GM18861 (cell line): Measurements from ENCODE around the gene SEMA3F.

Source experiments
- ATAC-seq: cut with Tn5 transposase; IDR thresholded peaks from one replicate; pipeline ENCODE4 v1.9.1; 2021; ENCODE audit not compliant: unreplicated experiment

SEMA3F gene

DNA sequence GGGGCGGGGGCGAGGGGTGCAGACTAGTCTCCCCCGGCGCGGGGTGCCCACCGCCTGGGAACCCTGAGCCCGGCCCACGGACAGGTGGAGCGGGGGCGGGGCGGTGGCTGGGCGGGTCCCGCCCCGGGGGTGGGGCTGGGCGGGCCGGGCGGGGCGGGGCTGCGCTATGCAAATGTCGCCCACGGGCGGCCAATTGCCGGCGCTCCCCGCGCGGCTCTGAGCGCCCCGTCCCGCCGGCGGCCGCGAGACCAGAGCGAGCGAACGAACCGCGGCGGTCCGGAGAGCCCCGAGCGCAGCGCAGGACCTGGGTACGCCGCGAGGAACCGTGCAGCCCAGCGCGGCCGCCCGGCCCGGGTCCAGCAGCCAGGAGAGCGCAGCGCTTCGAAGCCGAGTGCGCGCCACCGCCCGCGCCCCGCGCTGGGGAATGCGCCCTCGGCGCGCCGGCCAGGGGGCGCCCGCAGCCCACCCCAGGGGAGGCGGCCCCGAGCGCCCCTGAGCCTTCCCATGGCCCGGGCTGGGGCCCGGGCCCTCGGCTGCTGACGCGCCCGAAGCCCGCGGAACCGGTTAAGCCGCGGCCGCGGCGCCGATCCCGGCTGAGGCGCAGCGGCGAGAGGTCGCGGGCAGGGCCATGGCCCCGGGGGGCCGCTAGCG is at the start of gene SEMA3F:
TSS of gene SEMA3F (plus strand) at position 485 of the 651 bp plus-strand sequence. CDS start 4,299 bp downstream, outside the sequence.
- peak; percentile 55 for ATAC-seq

DNA sequence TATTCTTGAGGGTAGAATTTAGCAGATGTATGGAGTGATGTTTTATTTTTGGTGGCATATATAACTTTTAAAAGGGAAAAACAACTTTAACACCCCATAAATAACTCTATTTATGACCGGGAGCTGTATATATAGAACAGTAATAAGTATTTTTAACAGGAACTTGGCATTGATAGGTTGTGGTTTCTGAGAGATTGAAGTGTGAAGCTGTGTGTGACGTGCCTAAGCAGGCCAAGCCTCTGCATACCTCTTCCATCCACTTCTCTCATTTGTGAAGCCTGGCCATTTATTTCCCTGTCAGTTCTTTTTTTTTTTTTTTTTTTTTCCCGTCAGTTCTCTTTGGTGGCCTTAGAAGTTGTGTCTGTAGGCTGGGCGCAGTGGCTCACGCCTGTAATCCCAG is 43.4 kb upstream of the SEMA3F start:
- no peak for ATAC-seq

DNA sequence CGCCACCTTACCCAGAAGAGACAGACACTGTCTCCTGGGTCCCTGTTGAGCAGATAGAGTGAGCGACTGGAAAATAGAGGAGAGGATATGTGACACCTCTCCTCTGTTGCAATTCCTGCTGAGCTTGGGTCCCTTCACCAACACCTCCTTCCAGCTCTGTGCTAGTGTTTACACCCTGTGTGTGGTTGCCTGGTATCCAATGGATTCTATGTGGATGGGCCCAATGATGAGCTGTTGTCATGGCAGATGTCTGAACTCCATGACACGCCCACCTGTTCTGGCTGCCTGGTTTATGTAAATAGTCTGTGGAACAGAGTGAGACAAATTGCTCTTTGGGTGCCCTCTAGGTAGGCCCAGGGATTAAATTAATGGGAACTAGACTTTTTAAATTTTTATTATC is 42.7 kb upstream of the SEMA3F start:
- no peak for ATAC-seq

DNA sequence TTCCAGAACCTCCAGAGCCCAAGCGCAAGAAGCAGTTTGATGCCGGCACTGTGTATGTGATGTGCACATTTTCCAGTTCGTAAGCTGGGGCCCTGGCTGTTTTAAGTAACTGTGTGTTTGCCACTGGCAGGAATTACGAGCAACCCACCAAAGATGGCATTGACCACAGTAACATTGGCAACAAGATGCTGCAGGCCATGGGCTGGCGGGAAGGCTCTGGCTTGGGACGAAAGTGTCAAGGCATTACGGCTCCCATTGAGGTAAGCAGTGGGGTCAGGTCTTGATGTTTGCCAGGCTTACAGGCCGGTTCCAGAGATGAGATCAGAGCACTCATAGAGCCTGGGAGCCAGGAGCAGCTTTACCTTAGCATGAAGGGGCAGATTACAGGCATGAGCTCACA is 38.0 kb upstream of the SEMA3F start:
- ATAC-seq = no peak

DNA sequence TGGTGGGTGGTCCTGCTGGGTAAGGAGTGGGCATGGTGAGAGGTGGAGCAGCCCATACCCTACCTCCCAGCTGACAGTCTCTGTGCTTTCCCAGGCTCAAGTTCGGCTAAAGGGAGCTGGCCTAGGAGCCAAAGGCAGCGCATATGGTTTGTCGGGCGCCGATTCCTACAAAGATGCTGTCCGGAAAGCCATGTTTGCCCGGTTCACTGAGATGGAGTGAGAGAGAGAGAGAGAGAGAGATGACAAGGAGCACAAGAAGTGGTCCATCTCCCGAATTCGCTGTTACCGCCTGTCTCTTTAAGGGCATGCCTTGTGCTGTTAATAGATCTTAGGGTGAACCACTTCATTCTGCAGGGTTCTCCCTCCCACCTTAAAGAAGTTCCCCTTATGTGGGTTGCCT is 36.9 kb upstream of the SEMA3F start:
- ATAC-seq = no peak

DNA sequence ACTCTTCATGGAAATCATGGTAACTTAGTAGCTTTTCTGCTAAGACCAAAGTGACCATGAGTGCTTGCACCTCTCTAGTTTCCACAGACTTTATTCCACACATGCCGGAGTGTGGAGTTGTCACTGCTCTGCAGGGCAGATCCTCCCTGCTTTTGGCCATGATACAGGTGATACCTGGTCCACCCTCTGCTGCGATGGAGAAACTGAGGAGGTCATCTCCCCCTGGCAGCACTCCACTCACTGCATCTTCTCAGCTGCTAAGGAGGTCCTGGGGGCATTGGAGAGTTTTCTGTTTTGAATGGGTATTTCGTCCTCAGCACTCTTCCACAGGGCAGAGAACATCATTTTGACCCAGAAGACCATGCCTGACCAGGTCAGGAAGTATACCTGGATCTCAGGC is 35.3 kb upstream of the SEMA3F start:
- ATAC-seq = no peak

DNA sequence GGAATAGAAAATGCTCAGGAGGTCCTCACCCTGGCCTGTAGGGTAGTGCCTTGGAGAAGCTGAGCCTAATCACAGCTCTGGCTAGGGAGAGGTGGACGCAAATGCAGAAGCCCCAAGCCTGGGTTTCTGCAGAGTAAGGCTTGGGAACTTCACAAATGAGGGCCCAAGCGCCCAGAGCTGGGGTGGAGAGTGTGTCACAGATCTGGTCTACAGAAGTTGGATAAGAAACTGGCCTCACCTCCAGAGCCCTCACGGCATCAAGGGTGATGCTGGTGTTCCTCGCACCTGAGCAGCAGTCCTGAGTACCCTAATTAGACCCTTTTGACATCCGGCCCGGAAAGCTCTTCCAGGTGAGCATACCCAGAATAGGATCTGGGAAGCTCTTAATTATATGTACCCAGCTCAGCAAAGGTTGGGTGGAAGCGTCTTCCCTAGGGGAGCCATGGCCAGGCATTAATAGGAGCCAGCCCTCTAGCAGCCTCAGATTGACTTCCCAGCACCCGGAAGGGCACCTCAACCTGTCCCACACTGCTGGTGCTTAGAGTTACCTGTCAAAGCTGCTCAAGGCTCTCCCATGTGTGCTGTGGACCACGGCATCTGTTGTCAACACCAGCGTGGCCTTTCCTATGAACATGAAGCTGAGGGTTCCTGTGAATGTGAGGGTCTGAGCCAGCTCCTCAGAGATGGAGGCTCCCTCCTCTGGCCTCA is 34.6 kb upstream of the SEMA3F start:
- ATAC-seq = no peak

DNA sequence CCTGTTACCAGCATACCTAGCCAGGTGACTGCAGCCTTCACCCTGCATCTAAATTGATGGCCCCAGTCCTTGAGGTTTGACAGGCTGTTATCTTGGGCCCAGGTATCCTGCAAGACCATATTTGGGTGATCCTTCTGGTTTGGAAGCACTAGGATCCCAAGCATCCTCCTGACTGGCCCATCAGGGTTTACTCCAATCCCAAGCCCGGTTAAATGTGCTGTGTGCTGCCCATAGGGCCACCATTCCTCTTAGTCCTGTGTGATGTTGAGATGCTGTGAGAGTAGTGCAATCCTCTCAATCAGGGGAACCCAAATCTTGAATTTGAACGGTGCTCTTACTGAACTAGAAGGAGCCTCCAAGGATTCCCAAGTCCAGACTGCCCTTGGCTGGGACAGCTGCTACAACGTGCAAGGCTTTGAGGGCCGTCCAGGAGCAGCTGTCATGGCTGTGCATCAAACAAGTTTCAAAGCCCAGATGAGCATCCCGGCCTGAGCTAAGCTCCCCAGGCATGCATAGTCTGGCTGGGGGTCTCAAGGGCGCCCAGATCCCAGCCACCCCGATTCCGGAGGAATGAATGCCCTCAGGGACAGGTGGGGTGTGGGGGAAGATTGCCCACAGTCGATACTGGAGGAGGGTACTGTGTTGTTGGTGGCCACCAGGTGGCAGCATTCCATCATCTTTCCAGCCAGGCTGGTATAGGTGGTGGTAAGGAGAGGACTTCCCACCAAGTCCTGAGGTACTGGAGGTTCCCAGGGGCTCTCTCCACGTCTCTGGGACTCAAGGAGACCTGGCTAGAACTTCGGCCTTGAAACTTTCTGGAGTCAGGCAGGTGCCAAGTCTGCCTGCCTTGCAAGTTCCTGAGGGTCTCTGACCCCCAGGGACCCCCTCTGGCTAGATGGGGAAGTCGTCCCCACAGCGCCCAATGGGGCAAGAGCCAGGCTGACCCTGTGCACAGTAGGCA is 33.8 kb upstream of the SEMA3F start:
- ATAC-seq = no peak

DNA sequence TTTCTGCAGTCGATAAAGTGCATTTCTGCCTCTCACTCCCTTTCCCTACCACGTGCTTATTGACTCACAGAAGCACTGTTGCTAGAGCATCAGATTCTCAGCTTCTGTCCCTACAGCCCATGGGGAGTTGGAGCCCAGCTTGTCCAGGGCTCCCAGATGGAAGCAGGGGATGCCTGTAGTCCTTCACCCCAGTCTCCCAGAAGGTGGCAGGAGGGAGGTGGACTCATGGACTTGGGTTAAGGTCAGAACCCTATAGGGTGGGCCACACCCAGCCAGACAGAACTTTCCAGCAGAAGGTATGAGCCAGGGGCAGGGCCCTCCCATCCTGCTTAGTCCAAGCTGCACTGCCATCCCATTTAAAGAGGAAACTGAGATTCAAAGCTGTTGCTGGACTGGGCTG is 33.1 kb upstream of the SEMA3F start:
- no peak for ATAC-seq

DNA sequence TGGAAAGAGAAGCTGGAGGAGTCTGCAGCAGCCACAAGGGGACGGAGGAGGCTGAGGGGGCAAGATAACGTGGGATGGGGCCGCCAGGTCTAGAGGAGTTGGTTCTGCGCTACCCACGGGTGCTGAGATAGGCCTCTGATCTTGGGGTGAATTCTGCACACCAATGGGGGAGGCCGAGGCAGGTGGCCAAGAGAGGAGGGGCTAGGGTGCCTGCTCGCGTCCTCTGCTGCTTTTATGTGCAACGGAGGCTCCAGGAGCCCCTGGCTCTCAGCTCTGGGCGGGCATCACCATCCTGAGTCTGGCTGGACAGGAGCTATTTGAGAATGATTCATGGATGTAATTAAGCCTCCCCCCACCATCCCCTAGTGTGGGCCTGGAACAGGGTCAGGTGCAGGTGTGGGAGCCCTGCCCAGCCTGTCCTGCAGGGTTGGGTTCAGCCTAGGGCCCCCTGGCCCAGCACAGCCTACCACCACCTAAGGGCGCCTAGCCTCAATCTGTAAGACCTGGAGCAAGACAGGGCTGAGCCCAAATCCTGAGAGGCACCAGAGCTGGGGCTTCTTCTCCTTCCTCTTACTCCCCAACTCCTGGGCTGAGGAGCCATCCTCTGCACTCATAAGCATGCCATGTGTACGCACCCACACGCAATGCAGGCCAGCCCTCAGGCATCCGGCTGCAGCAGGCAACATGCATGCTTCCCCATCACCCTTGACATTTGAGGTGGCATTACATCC is 32.3 kb upstream of the SEMA3F start:
- ATAC-seq = no peak

DNA sequence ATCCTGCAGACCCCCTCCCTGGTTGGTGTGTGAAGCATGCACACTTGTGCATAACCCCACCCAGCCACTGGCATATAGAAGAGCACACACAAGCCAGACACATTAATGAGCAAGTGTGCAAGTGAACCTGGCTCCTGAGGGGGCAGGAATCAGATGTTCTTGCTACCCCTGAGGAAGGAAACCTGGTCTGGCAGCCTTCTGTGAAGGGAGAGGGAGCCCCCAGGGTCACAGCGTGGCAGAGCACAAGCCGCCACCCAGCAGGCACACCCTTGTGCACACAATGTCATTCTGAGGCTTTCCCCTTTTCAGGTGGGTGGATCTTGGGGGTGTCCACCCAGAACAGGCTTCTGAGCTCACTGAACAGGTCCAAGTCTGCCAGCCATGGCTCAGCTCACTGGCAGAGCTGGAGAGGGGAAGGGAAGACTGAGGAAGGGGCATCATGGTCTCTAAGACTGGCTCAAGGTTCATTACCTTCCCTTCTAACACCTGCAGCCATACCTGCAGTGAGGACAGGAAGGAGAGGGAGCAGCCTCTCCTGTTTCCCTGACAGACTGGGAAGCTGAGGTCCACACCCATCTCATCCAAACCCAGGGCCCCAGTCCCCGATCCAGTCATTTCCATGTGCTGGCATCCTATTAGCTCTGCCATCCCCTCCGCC is 31.6 kb upstream of the SEMA3F start:
- no peak for ATAC-seq

DNA sequence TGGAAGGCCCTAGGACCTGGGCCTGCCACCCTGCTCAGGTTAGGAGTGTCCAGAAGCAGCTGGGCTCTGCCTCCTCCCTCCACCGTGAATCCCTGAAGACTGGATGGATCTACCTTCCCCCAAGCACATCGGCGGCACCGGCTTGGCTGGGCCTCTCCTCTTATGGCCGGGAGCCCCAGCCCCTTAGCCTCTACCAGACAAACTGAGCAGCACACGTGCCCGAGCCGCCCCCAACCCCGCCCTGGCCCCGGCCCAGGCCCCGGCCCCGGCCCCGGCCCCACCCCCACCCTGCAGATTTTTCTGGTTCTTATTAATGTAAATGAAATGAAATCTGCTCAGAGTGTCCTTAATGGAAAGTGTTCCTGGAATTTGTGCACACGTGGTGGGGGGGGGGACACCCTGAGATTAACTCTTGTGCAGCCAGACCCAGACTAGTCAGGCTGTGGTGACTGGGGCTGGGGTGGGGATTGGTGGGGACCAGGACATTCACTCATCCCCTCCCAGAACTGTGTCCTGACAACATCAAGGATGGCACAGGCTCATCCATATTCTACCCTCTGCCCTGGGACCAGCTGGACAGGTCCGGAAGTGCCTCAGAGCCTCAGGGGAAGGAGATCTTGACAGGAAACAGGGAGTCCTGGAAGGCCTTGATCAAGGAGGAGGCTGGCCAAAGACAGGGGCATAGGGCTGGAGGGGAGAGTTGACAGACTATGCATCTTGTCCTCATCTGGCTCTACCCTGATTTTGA is 30.9 kb upstream of the SEMA3F start:
- no peak for ATAC-seq

DNA sequence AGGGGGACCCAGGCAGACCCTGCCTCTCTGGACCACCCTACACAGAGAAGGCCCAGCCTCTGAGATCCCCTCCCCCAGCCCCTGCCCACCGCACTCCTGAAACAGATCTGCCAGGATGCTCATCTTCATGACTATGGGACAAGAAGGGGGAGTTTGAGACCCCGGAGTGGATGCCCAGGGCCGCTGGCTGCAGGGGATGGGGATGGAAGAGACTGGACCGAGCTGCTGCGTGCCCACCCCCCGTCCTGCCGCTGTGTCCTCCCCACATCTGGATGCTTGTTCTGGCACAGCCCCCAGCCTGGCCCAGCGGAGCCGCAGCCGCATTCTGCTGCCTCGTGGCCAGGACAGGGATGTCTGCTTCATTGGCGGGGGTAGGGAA is 30.3 kb upstream of the SEMA3F start:
- no peak for ATAC-seq

DNA sequence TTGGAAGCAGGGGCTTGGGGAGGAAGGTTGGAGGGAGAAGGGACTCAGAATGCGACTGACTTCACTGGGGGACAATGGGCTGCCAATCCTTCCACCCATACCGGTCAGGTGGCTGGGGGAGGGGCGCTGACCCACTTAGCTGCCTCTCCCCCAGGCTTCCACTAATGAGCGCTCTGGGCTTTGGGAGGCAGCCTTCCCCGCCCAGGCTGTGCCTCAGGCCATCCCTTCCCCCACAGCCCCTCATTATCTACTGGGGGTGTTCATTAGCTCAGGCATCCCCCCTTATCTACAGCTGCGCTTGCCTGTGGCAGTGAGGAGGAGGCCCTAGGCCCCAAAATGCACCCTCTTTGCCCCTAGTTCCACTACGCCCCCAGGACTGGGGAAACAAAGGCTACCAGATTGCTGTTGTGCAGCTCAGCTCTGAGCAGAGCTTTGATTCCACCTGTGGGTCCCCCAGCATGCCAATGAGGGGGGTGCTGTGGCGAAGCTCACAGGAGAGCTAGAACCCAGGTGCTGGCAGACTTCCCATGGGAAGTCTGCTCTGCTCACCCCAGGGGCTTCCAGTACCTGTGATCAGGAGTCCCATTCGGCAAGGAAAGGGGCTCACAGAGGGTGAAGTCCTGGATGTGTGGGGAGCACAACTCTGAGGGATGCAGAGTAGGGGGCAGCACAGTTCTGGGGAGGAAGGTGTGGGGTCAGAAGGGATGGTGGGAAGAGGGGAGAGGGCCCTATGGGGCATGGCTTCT is 29.4 kb upstream of the SEMA3F start:
- no peak for ATAC-seq

DNA sequence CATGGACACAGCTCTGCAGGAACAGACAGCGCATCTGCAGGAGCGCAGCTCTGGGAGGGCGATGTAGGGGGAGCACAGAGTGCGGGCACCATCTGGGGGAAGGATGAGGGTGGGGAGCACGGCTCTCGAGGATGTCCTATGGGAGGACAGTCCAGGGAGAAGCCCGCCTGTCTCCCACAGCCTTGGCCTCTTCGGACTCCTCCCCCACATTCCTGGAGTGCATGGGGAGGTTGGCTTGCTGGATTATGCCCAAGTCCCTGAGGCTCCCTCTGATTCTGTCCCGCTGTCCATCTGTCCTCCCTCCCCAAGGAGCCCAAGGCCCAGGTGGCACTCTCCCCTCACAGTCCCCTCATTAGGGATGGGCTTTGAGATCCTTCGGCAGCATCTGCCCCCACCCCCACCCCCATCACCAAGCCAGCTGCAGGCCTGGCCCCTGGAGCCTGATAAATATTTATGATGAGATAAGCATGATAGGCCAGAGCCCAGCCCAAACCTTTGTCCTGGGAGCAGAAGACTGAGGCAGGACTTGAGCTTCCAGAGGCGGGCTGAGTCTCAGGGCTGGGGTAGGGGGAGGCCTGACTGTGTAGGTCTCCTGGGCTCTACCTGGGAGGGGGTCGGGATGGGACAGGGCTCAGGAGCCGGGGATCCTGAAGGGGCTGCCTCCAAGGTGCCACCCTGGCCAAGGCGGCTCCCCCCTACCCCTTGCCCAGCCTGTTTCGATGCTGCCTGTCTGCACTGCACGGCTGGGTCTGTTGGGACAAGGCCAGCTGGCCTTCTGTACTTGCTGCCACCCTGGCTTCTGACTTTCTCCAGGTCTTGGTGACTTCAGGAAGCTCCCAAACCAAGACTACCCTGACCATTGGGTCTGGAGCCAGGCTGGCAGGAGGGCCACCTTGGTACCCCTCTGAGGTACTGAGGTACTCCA is 28.6 kb upstream of the SEMA3F start:
- no peak for ATAC-seq

DNA sequence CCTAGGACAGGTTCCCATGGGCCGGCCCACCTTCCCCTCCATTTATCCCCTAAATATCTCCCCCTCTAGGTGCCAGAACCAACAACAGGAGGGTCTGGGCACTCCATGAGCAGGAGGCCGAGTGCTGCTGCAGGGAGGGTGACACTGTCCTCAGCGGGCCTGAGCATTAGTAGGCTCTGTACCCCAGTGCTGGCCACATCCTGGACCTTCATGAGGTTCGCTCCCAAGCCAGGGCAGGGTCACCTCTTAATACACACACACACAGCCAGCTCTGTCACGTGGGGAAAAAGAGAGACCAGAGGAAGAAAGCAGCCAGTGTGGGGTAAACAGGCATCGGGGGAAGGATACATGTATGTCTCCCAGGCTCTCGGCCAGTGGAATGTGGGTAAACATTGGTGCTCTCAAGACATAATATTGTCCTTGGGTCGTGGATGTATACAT is 27.9 kb upstream of the SEMA3F start:
- ATAC-seq = no peak

DNA sequence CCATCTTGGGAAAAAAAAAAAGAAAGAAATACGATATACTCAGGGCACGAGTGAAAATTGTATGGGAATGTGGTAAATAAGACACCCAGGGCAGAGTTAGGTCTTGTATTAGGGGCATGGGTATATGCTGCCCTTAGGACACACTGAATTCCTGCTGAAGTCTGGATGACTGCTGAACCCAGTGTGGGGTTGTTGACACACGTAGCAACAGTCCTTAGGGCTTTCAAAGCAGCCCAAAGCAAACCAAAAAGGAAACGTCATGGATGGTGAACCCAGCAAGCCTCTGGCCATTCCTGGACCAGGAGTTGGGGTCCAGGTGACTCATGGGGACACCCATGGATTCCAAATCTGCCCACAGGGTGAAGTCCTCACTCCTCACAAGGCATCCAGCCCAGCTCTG is 27.1 kb upstream of the SEMA3F start:
- no peak for ATAC-seq

DNA sequence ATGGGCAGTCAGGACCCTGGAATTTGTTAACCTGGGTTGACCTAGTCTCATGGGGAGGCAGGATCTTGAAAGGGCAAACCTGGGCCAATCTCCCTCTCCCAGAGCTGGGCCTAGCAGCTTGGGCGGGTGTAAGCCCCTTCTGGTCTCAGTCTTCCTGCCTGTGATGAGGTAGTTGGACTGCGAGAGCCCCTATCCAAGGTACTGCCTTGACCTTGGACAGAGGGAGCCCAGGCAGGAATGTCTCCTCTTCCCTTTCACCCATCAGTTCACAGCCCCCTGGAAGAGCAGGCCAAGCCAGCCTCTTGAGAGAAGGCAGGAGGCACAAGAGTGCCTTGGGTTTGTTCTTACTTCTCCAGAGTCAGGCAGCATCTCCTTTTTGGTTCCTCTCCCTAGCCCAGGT is 24.7 kb upstream of the SEMA3F start:
- no peak for ATAC-seq
